Tibial nerve (tissue), 3 donors: Measurements from ENCODE around the gene HOMEZ.
"Not testable (repeated sequence)": the region's sequence is repeated elsewhere in the genome, so short reads cannot be mapped to it uniquely, and the experiment has no call there.

Experiments used
- CTCF ChIP-seq, 5 experiments: fragments of 200-600 bp in 3 of 5; fragments of 450-650 bp in 2 of 5; sonication (generic) in 3 of 5; IDR thresholded peaks; one replicate each; pipeline ENCODE4 v1.5.1; 2016 to 2019; ENCODE audit warnings: antibody characterized with exemption in 5 of 5, mild to moderate bottlenecking in 3 of 5, moderate library complexity in 2 of 5
- POLR2A ChIP-seq, 2 donors: fragments of 450-650 bp; IDR thresholded peaks; one replicate each; pipeline ENCODE4 v1.6.1; 2017; ENCODE audit warnings: antibody characterized with exemption in 2 of 2, mild to moderate bottlenecking in 2 of 2, moderate library complexity in 2 of 2

GRCh38 chr14:23232241-23232808 lies 53.6 kb downstream of the HOMEZ start:
- not testable (repeated sequence) for TF ChIP-seq CTCF, POLR2A (IDR thresholded peaks at IDR 0.05)
